ENCODE measurements around the gene ZBTB16.

Gene ZBTB16

DNA sequence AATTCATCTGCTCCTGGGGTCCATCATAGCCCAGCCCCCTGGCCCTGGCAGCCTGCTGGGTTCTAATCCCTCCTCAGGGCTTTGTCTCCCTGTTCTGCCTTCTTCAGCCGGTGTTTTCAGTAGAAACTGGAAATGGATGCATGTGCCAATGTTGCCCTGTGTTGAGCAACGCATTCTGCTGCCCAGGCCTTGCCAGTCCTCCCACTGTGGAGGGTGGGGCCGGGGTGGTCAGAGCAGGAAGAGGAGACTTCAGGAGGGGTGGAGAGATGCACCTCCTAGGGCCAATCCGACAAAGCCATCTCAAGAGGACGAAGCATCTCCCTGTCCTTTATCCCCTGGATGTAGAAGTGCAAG is 27.6 kb upstream of the ZBTB16 start:
- H3K4me3 ChIP-seq (ENCODE audit: low read depth in 1 of 2, low read length in 2 of 2) = no peak overlapping the region
- no peaks in the 10 kb centered on the region for H3K9me3 ChIP-seq (ENCODE audit: insufficient read depth, low read length, severe bottlenecking)
- H3K4me2 ChIP-seq (ENCODE audit: insufficient read depth, low read length) = no peak overlapping the region
- no peak overlapping the region for H2AFZ ChIP-seq (ENCODE audit: low read depth, low read length)
- H3K9ac ChIP-seq (ENCODE audit: low read depth, low read length) = no peak overlapping the region
- no peaks in the 10 kb centered on the region for H3K79me2 ChIP-seq (ENCODE audit: insufficient read depth, low read length)
- no peak overlapping the region for H3K27ac ChIP-seq (ENCODE audit: low read length)
- no peaks in the 10 kb centered on the region for H4K20me1 ChIP-seq (ENCODE audit: insufficient read depth, low read length)
- DNase-seq (no peak), ATAC-seq (ENCODE audit: insufficient read depth, low read depth) (no peak)
- no peaks in the 10 kb centered on the region for H3K27me3 ChIP-seq (ENCODE audit: insufficient read depth, low read length, poor library complexity)
- no peaks in the 10 kb centered on the region for H3K4me1 ChIP-seq (ENCODE audit: insufficient read depth, low read length)
- no peaks in the 10 kb centered on the region for H3K36me3 ChIP-seq (ENCODE audit: insufficient read depth, low read length)
- no peak for TF ChIP-seq EZH2 (IDR thresholded peaks at IDR 0.05; ENCODE audit: borderline replicate concordance, low read depth, low read length, severe bottlenecking)
- TF ChIP-seq, protein P1, sequence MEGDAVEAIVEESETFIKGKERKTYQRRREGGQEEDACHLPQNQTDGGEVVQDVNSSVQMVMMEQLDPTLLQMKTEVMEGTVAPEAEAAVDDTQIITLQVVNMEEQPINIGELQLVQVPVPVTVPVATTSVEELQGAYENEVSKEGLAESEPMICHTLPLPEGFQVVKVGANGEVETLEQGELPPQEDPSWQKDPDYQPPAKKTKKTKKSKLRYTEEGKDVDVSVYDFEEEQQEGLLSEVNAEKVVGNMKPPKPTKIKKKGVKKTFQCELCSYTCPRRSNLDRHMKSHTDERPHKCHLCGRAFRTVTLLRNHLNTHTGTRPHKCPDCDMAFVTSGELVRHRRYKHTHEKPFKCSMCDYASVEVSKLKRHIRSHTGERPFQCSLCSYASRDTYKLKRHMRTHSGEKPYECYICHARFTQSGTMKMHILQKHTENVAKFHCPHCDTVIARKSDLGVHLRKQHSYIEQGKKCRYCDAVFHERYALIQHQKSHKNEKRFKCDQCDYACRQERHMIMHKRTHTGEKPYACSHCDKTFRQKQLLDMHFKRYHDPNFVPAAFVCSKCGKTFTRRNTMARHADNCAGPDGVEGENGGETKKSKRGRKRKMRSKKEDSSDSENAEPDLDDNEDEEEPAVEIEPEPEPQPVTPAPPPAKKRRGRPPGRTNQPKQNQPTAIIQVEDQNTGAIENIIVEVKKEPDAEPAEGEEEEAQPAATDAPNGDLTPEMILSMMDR (IDR thresholded peaks at IDR 0.05; ENCODE audit: borderline replicate concordance, extremely low read depth, low read length, poor library complexity, severe bottlenecking) = no peak

- Histone ChIP-seq H3K4me3 (ENCODE audit: low read depth in 1 of 2, low read length in 2 of 2) (no peak overlapping the region), H3K4me2 (ENCODE audit: insufficient read depth, low read length) (no peak overlapping the region), H3K9ac (ENCODE audit: low read depth, low read length) (no peak overlapping the region), H2AFZ (ENCODE audit: low read depth, low read length) (no peak overlapping the region), H3K36me3 (ENCODE audit: insufficient read depth, low read length) (no peaks in the 10 kb centered on the region), H3K27ac (ENCODE audit: low read length) (no peak overlapping the region), H4K20me1 (ENCODE audit: insufficient read depth, low read length) (no peaks in the 10 kb centered on the region), H3K79me2 (ENCODE audit: insufficient read depth, low read length) (no peaks in the 10 kb centered on the region), H3K9me3 (ENCODE audit: insufficient read depth, low read length, severe bottlenecking) (no peaks in the 10 kb centered on the region), H3K4me1 (ENCODE audit: insufficient read depth, low read length) (no peaks in the 10 kb centered on the region), H3K27me3 (ENCODE audit: insufficient read depth, low read length, poor library complexity) (no peaks in the 10 kb centered on the region)
- ATAC-seq (ENCODE audit: insufficient read depth, low read depth) (no peak), DNase-seq (no peak)
- TF ChIP-seq, protein P1 (IDR thresholded peaks at IDR 0.05; ENCODE audit: borderline replicate concordance, extremely low read depth, low read length, poor library complexity, severe bottlenecking) = no peak
- no peak for TF ChIP-seq EZH2 (IDR thresholded peaks at IDR 0.05; ENCODE audit: borderline replicate concordance, low read depth, low read length, severe bottlenecking)
Measured at GRCh38 chr11:114033066-114033465, 26.4 kb upstream of the ZBTB16 start.

DNA sequence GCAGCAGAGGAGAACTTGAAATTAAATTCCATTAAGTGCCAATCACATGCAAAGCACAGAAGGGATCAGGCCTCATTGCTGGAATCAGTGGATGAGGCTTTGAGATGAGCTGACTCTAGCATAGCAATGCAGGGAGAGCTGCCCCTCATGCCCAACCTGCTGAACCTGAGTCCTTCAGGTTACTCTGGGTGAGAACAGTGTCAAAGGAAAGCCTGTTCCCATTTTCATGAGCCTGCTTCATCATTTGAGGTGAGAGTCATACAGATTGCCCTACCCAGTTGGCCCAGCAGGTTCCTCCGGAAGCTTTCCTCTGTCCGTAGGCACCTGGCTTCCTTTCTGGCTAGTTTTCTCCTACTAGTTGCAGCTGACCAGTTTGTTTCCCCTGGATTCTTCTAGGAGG is 25.9 kb upstream of the ZBTB16 start:
- no peaks in the 10 kb centered on the region for H3K27me3 ChIP-seq (ENCODE audit: insufficient read depth, low read length, poor library complexity)
- no peak for ATAC-seq (ENCODE audit: insufficient read depth, low read depth)
- TF ChIP-seq EZH2 (IDR thresholded peaks at IDR 0.05; ENCODE audit: borderline replicate concordance, low read depth, low read length, severe bottlenecking) = no peak
- TF ChIP-seq, protein P1 (IDR thresholded peaks at IDR 0.05; ENCODE audit: borderline replicate concordance, extremely low read depth, low read length, poor library complexity, severe bottlenecking) = no peak

GRCh38 chr11:114034956-114035355 is 24.6 kb upstream of the ZBTB16 start:
- TF ChIP-seq, protein P1 (IDR thresholded peaks at IDR 0.05; ENCODE audit: borderline replicate concordance, extremely low read depth, low read length, poor library complexity, severe bottlenecking) = no peak
- no peak for TF ChIP-seq EZH2 (IDR thresholded peaks at IDR 0.05; ENCODE audit: borderline replicate concordance, low read depth, low read length, severe bottlenecking)
- no peak overlapping the region for H3K4me3 ChIP-seq (ENCODE audit: low read depth in 1 of 2, low read length in 2 of 2)
- H3K4me1 ChIP-seq (ENCODE audit: insufficient read depth, low read length) = no peaks in the 10 kb centered on the region
- no peaks in the 10 kb centered on the region for H3K9me3 ChIP-seq (ENCODE audit: insufficient read depth, low read length, severe bottlenecking)
- no peaks in the 10 kb centered on the region for H3K36me3 ChIP-seq (ENCODE audit: insufficient read depth, low read length)
- no peak overlapping the region for H3K27ac ChIP-seq (ENCODE audit: low read length)
- ATAC-seq (ENCODE audit: insufficient read depth, low read depth) = no peak
- no peaks in the 10 kb centered on the region for H3K27me3 ChIP-seq (ENCODE audit: insufficient read depth, low read length, poor library complexity)
- H3K79me2 ChIP-seq (ENCODE audit: insufficient read depth, low read length) = no peaks in the 10 kb centered on the region
- no peak overlapping the region for H3K9ac ChIP-seq (ENCODE audit: low read depth, low read length)
- no peak overlapping the region for H2AFZ ChIP-seq (ENCODE audit: low read depth, low read length)
- no peak overlapping the region for H3K4me2 ChIP-seq (ENCODE audit: insufficient read depth, low read length)
- DNase-seq = no peak
- no peaks in the 10 kb centered on the region for H4K20me1 ChIP-seq (ENCODE audit: insufficient read depth, low read length)

More for the DNA sequence above, 25.9 kb upstream of the ZBTB16 start:
- H3K4me1 ChIP-seq (ENCODE audit: insufficient read depth, low read length) = no peaks in the 10 kb centered on the region
- no peak overlapping the region for H3K4me2 ChIP-seq (ENCODE audit: insufficient read depth, low read length)
- no peaks in the 10 kb centered on the region for H4K20me1 ChIP-seq (ENCODE audit: insufficient read depth, low read length)
- no peaks in the 10 kb centered on the region for H3K36me3 ChIP-seq (ENCODE audit: insufficient read depth, low read length)
- no peaks in the 10 kb centered on the region for H3K79me2 ChIP-seq (ENCODE audit: insufficient read depth, low read length)
- H3K4me3 ChIP-seq (ENCODE audit: low read depth in 1 of 2, low read length in 2 of 2) = no peak overlapping the region
- DNase-seq = no peak
- H3K9ac ChIP-seq (ENCODE audit: low read depth, low read length) = no peak overlapping the region
- H3K27ac ChIP-seq (ENCODE audit: low read length) = no peak overlapping the region
- no peak overlapping the region for H2AFZ ChIP-seq (ENCODE audit: low read depth, low read length)
- H3K9me3 ChIP-seq (ENCODE audit: insufficient read depth, low read length, severe bottlenecking) = no peaks in the 10 kb centered on the region

Measured in DND-41 (cell line).